ENCODE results near the gene JMJD8.

The JMJD8 gene

GRCh38 chr16:721765-722540 lies 37.8 kb upstream of the JMJD8 start:
- DNase-seq (ENCODE audit: low read depth), result no peak

GRCh38 chr16:720990-721764 lies 37.0 kb upstream of the JMJD8 start, which contains the start of gene ANTKMT:
TSS of gene ANTKMT (plus strand) at chr16:721146. CDS start at chr16:721275, 129 bp downstream.
- DNase-seq (ENCODE audit: low read depth), result no peak

- no peak for DNase-seq (ENCODE audit: low read depth)
Measured at GRCh38 chr16:720447-720989, 36.4 kb upstream of the JMJD8 start.

- DNase-seq (ENCODE audit: low read depth), result no peak
Measured at GRCh38 chr16:719815-720446, 35.8 kb upstream of the JMJD8 start.

GRCh38 chr16:718922-719321 lies 34.8 kb upstream of the JMJD8 start:
- no peak for DNase-seq (ENCODE audit: low read depth)

GRCh38 chr16:718389-718788 lies 34.3 kb upstream of the JMJD8 start:
- DNase-seq (ENCODE audit: low read depth), result no peak

GRCh38 chr16:717450-718245 lies 33.5 kb upstream of the JMJD8 start:
- DNase-seq (ENCODE audit: low read depth), result no peak

- no peak for DNase-seq (ENCODE audit: low read depth)
Measured at GRCh38 chr16:716768-717325, 32.7 kb upstream of the JMJD8 start.

- no peak for DNase-seq (ENCODE audit: low read depth)
Measured at GRCh38 chr16:716200-716568, 32.0 kb upstream of the JMJD8 start.

GRCh38 chr16:715477-716199 lies 31.5 kb upstream of the JMJD8 start:
- no peak for DNase-seq (ENCODE audit: low read depth)

GRCh38 chr16:714558-715476 lies 30.7 kb upstream of the JMJD8 start, which contains the start of gene METRN:
TSS of gene METRN (plus strand) at chr16:715118. CDS start at chr16:715290, 172 bp downstream.
- peak; percentile 72 for DNase-seq (ENCODE audit: low read depth)

GRCh38 chr16:714079-714478 lies 29.9 kb upstream of the JMJD8 start:
- no peak for DNase-seq (ENCODE audit: low read depth)

- peak; percentile 90 for DNase-seq (ENCODE audit: low read depth)
Measured at GRCh38 chr16:712740-713250, 28.7 kb upstream of the JMJD8 start.

GRCh38 chr16:711548-712320 lies 27.6 kb upstream of the JMJD8 start:
- no peak for DNase-seq (ENCODE audit: low read depth)

- DNase-seq (ENCODE audit: low read depth), result no peak
Measured at GRCh38 chr16:711084-711483, 26.9 kb upstream of the JMJD8 start.

- DNase-seq (ENCODE audit: low read depth), result no peak
Measured at GRCh38 chr16:710500-711075, 26.5 kb upstream of the JMJD8 start.

- DNase-seq (ENCODE audit: low read depth), result peak; percentile 65
Measured at GRCh38 chr16:709566-710499, 25.7 kb upstream of the JMJD8 start.
